Right atrium auricular region (tissue), 2 donors: ENCODE results near the gene RASSF3. TPM values are rescaled to one million over a fixed set of nuclear protein-coding genes. Genes with fewer than 3 reads are reported as not detected.

ENCODE experiments used
- DNase-seq: peaks from one replicate; pipeline ENCODE4 v3.0.0-alpha.2; 2019; ENCODE audit warnings: low spot score
- H3K27ac ChIP-seq, 2 donors: fragments of 200-600 bp; sonication (generic); 1 replicate in 1 of 2; 2 replicates in 1 of 2; pipeline ENCODE4 v1.5.1; 2016 to 2019
- H3K27me3 ChIP-seq, 2 donors: fragments of 200-600 bp; sonication (generic); one replicate each; pipeline versions ENCODE4 v1.5.1 to v1.6.0; 2017 to 2019
- H3K36me3 ChIP-seq: fragments of 200-600 bp; sonication (generic); one replicate; pipeline ENCODE4 v1.5.1; 2016
- H3K4me1 ChIP-seq, 2 donors: fragments of 200-600 bp; sonication (generic); one replicate each; pipeline versions ENCODE4 v1.5.1 to v1.6.0; 2017 to 2019
- H3K4me3 ChIP-seq, 2 donors: fragments of 200-600 bp; sonication (generic); 1 replicate in 1 of 2; 2 replicates in 1 of 2; pipeline ENCODE4 v1.5.1; 2017 to 2019; ENCODE audit warnings: mild to moderate bottlenecking in 1 of 2, moderate library complexity in 1 of 2
- H3K9me3 ChIP-seq, 2 donors: fragments of 200-600 bp; sonication (generic); one replicate each; pipeline ENCODE4 v1.5.1; 2019
- CTCF ChIP-seq, 2 donors: fragments of 200-600 bp; sonication (generic); IDR thresholded peaks; one replicate each; pipeline ENCODE4 v1.5.1; 2019; ENCODE audit warnings: antibody characterized with exemption in 2 of 2
- total RNA-seq, 2 donors: library from RNA; depleted of rRNA; stranded (reverse); fragments of >200 nt; gene quantifications; one replicate each; pipeline ENCODE4 v1.1.0, GENCODE V29; 2016

RASSF3 gene
- total RNA-seq, 2 donors from 2014 or later = 55.4 to 88.4 TPM

- Histone ChIP-seq H3K9me3 (no peaks in the 10 kb centered on the region), H3K27ac (no peak overlapping the region), H3K36me3 (no peaks in the 10 kb centered on the region), H3K4me3 (no peak overlapping the region), H3K27me3 (no peaks in the 10 kb centered on the region), H3K4me1 (peaks cover 0 to 16% of the 10 kb centered on the region in 2 donors)
- DNase-seq = no peak
- no peak for TF ChIP-seq CTCF (IDR thresholded peaks at IDR 0.05)
Observed at GRCh38 chr12:64701283-64701682, 91.0 kb downstream of the RASSF3 start.

- H3K4me1 ChIP-seq = peaks cover 0 to 15% of the 10 kb centered on the region in 2 donors
- no peak for TF ChIP-seq CTCF (IDR thresholded peaks at IDR 0.05)
Observed at GRCh38 chr12:64706306-64706705, 96.0 kb downstream of the RASSF3 start.

GRCh38 chr12:64706857-64707256 lies 96.6 kb downstream of the RASSF3 start:
- H3K4me1 ChIP-seq = peaks cover 0 to 14% of the 10 kb centered on the region in 2 donors
- no peaks in the 10 kb centered on the region for H3K36me3 ChIP-seq
- TF ChIP-seq CTCF (IDR thresholded peaks at IDR 0.05) = no peak
- no peak for DNase-seq
- H3K27ac ChIP-seq = no peak overlapping the region
- no peak overlapping the region for H3K4me3 ChIP-seq
- H3K27me3 ChIP-seq = no peaks in the 10 kb centered on the region
- no peaks in the 10 kb centered on the region for H3K9me3 ChIP-seq

More at GRCh38 chr12:64706306-64706705, 96.0 kb downstream of the RASSF3 start:
- no peaks in the 10 kb centered on the region for H3K27me3 ChIP-seq
- no peak overlapping the region for H3K27ac ChIP-seq
- H3K9me3 ChIP-seq = no peaks in the 10 kb centered on the region
- no peaks in the 10 kb centered on the region for H3K36me3 ChIP-seq
- DNase-seq = no peak
- H3K4me3 ChIP-seq = no peak overlapping the region

- Histone ChIP-seq H3K4me3 (no peak overlapping the region), H3K4me1 (peaks cover 0 to 14% of the 10 kb centered on the region in 2 donors), H3K9me3 (no peaks in the 10 kb centered on the region), H3K27ac (no peak overlapping the region), H3K36me3 (no peaks in the 10 kb centered on the region), H3K27me3 (no peaks in the 10 kb centered on the region)
- no peak for TF ChIP-seq CTCF (IDR thresholded peaks at IDR 0.05)
- DNase-seq = no peak
Observed at GRCh38 chr12:64707362-64707761, 97.1 kb downstream of the RASSF3 start.

- no peak for TF ChIP-seq CTCF (IDR thresholded peaks at IDR 0.05)
- DNase-seq = no peak
- H3K36me3 ChIP-seq = no peaks in the 10 kb centered on the region
- no peaks in the 10 kb centered on the region for H3K9me3 ChIP-seq
- no peak overlapping the region for H3K27ac ChIP-seq
- H3K27me3 ChIP-seq = no peaks in the 10 kb centered on the region
- H3K4me3 ChIP-seq = no peak overlapping the region
- peaks cover 0 to 14% of the 10 kb centered on the region in 2 donors for H3K4me1 ChIP-seq
Observed at GRCh38 chr12:64707926-64708325, 97.6 kb downstream of the RASSF3 start.

GRCh38 chr12:64709429-64709828 lies 99.1 kb downstream of the RASSF3 start:
- no peak for DNase-seq
- H3K4me3 ChIP-seq = no peak overlapping the region
- H3K4me1 ChIP-seq = peaks cover 0 to 14% of the 10 kb centered on the region in 2 donors
- no peak overlapping the region for H3K27ac ChIP-seq
- H3K27me3 ChIP-seq = no peaks in the 10 kb centered on the region
- TF ChIP-seq CTCF (IDR thresholded peaks at IDR 0.05) = no peak
- H3K9me3 ChIP-seq = no peaks in the 10 kb centered on the region
- H3K36me3 ChIP-seq = peaks cover 4% of the 10 kb centered on the region
